Measurements from ENCODE around the gene GTSE1.

Gene GTSE1

DNA sequence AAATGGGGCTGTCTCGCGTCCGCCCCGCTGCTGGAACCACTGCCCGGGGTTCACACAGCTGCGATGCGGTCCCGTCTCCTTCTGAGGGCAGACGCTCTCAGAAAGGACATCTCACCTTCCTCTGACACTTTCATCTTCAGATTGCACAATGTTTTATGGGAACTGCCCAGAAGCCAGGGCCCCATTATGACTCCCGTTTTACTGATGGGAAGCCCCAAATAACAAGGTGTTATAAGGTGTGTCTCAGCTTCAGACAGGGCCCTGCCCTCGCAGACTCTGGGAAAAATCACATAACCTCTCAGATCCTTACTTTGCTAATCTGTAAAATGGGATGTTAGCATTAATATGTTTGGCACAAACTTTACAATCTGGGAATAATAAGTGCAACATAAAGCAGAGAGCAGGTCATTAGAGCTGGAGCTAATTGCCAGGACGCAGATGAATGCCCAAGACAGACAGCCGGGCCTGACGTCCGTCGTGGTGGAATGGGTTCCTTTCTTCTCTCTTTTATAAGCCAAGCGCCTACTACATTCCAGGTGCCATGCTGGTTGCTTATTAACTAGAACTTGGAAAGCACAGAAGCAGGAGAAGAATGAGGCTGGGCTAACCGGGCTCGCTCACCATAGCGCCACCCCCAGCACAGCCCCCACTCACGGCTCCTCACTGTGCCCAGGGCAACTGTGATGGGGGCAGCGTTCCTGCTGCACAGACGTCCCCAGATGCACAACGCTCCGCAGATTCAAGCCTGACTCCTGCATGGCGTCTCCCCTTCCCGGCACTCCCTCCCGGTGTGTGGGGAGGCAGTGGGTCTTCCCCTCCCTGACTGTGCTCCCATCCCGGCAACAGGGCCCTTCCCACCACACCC, 82.6 kb downstream of the GTSE1 start:
- no peak overlapping the region for H3K27ac ChIP-seq (ENCODE audit: low read depth, low read length)
- H3K79me2 ChIP-seq (ENCODE audit: control insufficient read depth, insufficient read depth, low read length): no peaks in the 10 kb centered on the region
- no peak overlapping the region for H2BK5ac ChIP-seq (ENCODE audit: low read length)

GRCh38 chr22:46380069-46380468, 83.4 kb downstream of the GTSE1 start:
- Histone ChIP-seq H2BK15ac (replicated peaks; ENCODE audit: low read depth) (no peak overlapping the region), H3K4me1 (ENCODE audit: control insufficient read depth, low read depth, low read length) (peaks cover 2% of the 10 kb centered on the region), H3K4me3 (ENCODE audit: low read length) (no peak overlapping the region), H4K5ac (ENCODE audit: low read length) (no peak overlapping the region), H4K8ac (ENCODE audit: low read depth, low read length) (no peak overlapping the region), H3K79me1 (ENCODE audit: low read length) (no peaks in the 10 kb centered on the region), H3K56ac (ENCODE audit: low read length) (no peak overlapping the region), H3K18ac (ENCODE audit: low read length) (no peak overlapping the region), H2BK120ac (ENCODE audit: low read depth, low read length) (no peak overlapping the region), H3K36me3 (ENCODE audit: control insufficient read depth, insufficient read depth, low read length) (no peaks in the 10 kb centered on the region), H3K79me2 (ENCODE audit: control insufficient read depth, insufficient read depth, low read length) (no peaks in the 10 kb centered on the region), H3K27me3 (ENCODE audit: insufficient read depth, low read length, poor library complexity) (no peaks in the 10 kb centered on the region), H2AK5ac (ENCODE audit: low read length) (no peak overlapping the region), H3K9ac (ENCODE audit: low read length) (no peak overlapping the region), H3K4ac (ENCODE audit: low read depth, low read length) (no peak overlapping the region), H3K23ac (ENCODE audit: low read length) (no peak overlapping the region), H3K4me2 (ENCODE audit: low read length) (no peak overlapping the region), H2BK5ac (ENCODE audit: low read length) (no peak overlapping the region), H3K27ac (ENCODE audit: low read depth, low read length) (no peak overlapping the region)
- DNase-seq: no peak
- no CpG with 5 or more reads among the region's 19 CpGs for WGBS (ENCODE audit: extremely low coverage, insufficient coverage, low lambda C conversion rate)

More for the DNA sequence above, 82.6 kb downstream of the GTSE1 start:
- Histone ChIP-seq H3K56ac (ENCODE audit: low read length) (peak overlapping the region; percentile 38), H4K8ac (ENCODE audit: low read depth, low read length) (no peak overlapping the region), H3K4me3 (ENCODE audit: low read length) (no peak overlapping the region), H3K4me2 (ENCODE audit: low read length) (no peak overlapping the region), H3K79me1 (ENCODE audit: low read length) (no peaks in the 10 kb centered on the region), H3K23ac (ENCODE audit: low read length) (no peak overlapping the region), H3K4ac (ENCODE audit: low read depth, low read length) (no peak overlapping the region), H3K18ac (ENCODE audit: low read length) (no peak overlapping the region), H2AK5ac (ENCODE audit: low read length) (no peak overlapping the region), H3K9ac (ENCODE audit: low read length) (no peak overlapping the region), H2BK120ac (ENCODE audit: low read depth, low read length) (no peak overlapping the region), H3K36me3 (ENCODE audit: control insufficient read depth, insufficient read depth, low read length) (no peaks in the 10 kb centered on the region), H2BK15ac (replicated peaks; ENCODE audit: low read depth) (no peak overlapping the region), H4K5ac (ENCODE audit: low read length) (no peak overlapping the region), H3K27me3 (ENCODE audit: insufficient read depth, low read length, poor library complexity) (no peaks in the 10 kb centered on the region), H3K4me1 (ENCODE audit: control insufficient read depth, low read depth, low read length) (peaks cover 2% of the 10 kb centered on the region)
- no CpG with 5 or more reads among the region's 29 CpGs for WGBS (ENCODE audit: extremely low coverage, insufficient coverage, low lambda C conversion rate)
- no peak for DNase-seq

Measured in mesendoderm (in vitro differentiated cells).